Endothelial cell of umbilical vein (primary cell): ENCODE measurements around the gene CHAC2.

ENCODE experiments used
- CTCF ChIP-seq, 2 donors: IDR thresholded peaks; 1 replicate in 1 of 2; 2 replicates in 1 of 2; pipeline ENCODE4 v1.5.1; 2011; ENCODE audit warnings: low read length in 2 of 2, mild to moderate bottlenecking in 2 of 2, moderate library complexity in 2 of 2, control low read depth in 1 of 2, inconsistent platforms in 1 of 2, low read depth in 1 of 2; ENCODE audit not compliant: insufficient read depth in 1 of 2; ENCODE audit errors: extremely low read depth in 1 of 2
- EZH2 ChIP-seq: IDR thresholded peaks from 2 replicates; pipeline ENCODE4 v1.6.1; 2012; ENCODE audit warnings: borderline replicate concordance, low read depth, mild to moderate bottlenecking, moderate library complexity, low read length, inconsistent platforms; ENCODE audit not compliant: severe bottlenecking
- FOS ChIP-seq: IDR thresholded peaks from 2 replicates; pipeline ENCODE4 v1.6.1; 2011; ENCODE audit warnings: mild to moderate bottlenecking, low read length, moderate library complexity, borderline replicate concordance; ENCODE audit not compliant: insufficient read depth
- JUN ChIP-seq: IDR thresholded peaks from 2 replicates; pipeline ENCODE4 v1.6.1; 2011; ENCODE audit warnings: borderline replicate concordance, low read depth; ENCODE audit not compliant: insufficient read length, insufficient read depth
- MAX ChIP-seq: IDR thresholded peaks from 2 replicates; pipeline ENCODE4 v1.6.1; 2011; ENCODE audit not compliant: insufficient read depth, insufficient read length
- MYC ChIP-seq: IDR thresholded peaks from one replicate; pipeline ENCODE4 v1.6.1; 2011; ENCODE audit warnings: mild to moderate bottlenecking, low read depth, low read length
- POLR2A ChIP-seq: IDR thresholded peaks from 2 replicates; pipeline ENCODE4 v1.6.1; 2012; ENCODE audit warnings: low read depth, mild to moderate bottlenecking, control low read depth, low read length
- POLR2AphosphoS5 ChIP-seq: IDR thresholded peaks from 2 replicates; pipeline ENCODE4 v1.6.1; 2012; ENCODE audit warnings: low read depth, mild to moderate bottlenecking, control low read depth, low read length, moderate library complexity; ENCODE audit not compliant: insufficient read depth

- TF ChIP-seq POLR2AphosphoS5 (no peak), CTCF (IDR thresholded peaks at IDR 0.05; ENCODE audit: extremely low read depth in 1 of 2, insufficient read depth in 1 of 2, low read depth in 1 of 2, low read length in 2 of 2) (no peak), MAX (no peak), MYC (no peak), EZH2 (no peak), POLR2A (no peak), JUN (no peak), FOS (no peak)
Measured at GRCh38 chr2:53739032-53739431, 28.6 kb upstream of the CHAC2 start.
